ENCODE results near the gene TMEM167A. TPM values are rescaled to one million over a fixed set of nuclear protein-coding genes. Genes with fewer than 3 reads are reported as not detected.

TMEM167A gene
- total RNA-seq, 1 donor from 2014 or later = 92.8 TPM

DNA sequence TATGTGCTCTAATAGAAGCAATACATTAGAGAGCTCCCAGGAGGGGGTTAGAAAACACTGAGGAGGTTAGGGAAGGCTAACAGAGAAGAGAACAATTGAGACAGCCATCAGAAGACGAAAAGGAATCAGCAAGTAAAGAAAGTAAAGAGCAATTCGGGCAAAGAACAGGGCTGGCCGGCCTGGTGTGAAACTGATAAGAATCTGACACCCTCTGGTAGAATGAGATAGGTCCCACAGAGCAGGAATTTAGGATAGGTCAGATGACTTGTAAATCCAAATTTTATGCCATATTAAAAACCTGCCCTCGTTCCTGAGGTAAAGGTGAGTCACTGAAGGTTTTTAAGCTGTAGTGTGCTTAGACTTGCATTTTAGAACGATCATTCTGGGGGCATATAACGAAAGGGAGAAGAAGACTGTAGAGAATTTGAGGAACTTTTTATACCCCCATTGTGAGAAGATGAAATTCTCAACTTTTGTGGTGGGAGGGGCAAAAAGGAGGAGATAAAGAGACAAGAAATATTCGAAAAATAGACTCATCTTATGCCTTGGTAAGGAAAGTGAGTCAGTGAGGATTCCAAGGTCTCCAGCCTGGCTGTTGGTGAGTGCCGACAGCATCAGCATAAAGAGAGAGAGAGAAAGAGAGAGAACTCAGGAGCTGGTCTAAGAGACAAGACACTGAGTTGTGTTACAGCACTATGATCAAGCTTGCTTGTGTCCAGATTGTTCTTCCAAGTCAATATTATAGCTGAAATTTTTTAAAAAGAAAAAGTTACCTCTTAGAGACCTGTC, 51.3 kb downstream of the TMEM167A start:
- Histone ChIP-seq H3K36me3 (no peaks in the 10 kb centered on the region), H3K27ac (no peak overlapping the region), H3K4me3 (no peak overlapping the region), H3K27me3 (no peaks in the 10 kb centered on the region), H3K4me1 (no peaks in the 10 kb centered on the region), H3K9me3 (no peaks in the 10 kb centered on the region)
- DNase-seq (no peak), ATAC-seq (no peak)
- intact Hi-C loops (cut with DNase I) = no loop called here
- TF ChIP-seq, protein P1, sequence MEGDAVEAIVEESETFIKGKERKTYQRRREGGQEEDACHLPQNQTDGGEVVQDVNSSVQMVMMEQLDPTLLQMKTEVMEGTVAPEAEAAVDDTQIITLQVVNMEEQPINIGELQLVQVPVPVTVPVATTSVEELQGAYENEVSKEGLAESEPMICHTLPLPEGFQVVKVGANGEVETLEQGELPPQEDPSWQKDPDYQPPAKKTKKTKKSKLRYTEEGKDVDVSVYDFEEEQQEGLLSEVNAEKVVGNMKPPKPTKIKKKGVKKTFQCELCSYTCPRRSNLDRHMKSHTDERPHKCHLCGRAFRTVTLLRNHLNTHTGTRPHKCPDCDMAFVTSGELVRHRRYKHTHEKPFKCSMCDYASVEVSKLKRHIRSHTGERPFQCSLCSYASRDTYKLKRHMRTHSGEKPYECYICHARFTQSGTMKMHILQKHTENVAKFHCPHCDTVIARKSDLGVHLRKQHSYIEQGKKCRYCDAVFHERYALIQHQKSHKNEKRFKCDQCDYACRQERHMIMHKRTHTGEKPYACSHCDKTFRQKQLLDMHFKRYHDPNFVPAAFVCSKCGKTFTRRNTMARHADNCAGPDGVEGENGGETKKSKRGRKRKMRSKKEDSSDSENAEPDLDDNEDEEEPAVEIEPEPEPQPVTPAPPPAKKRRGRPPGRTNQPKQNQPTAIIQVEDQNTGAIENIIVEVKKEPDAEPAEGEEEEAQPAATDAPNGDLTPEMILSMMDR (IDR thresholded peaks at IDR 0.05) = no peak

DNA sequence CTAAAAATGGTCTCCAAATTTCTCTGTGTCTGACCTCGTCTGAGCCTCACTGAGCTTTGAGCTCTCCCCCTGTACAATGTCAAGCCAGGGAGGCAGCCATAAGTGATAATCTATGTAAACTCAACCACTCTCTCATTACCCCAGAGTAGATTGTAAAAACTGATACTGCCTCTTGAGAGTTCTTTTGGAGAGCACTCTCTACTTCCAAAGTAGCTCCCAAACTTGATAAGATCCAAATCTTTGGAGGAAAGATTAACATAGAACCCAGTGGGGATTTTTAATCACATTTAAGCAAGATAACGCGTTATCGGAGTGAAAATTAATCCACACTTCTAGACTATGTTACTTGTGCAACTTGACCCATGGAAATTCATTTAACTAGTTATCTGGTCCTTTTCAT, 54.9 kb downstream of the TMEM167A start:
- no peak for ATAC-seq
- no peak for DNase-seq
- Histone ChIP-seq H3K27ac (no peak overlapping the region), H3K4me1 (no peaks in the 10 kb centered on the region), H3K27me3 (no peaks in the 10 kb centered on the region), H3K36me3 (no peaks in the 10 kb centered on the region), H3K4me3 (no peak overlapping the region), H3K9me3 (no peaks in the 10 kb centered on the region)
- TF ChIP-seq, protein P1 (IDR thresholded peaks at IDR 0.05) = no peak
- intact Hi-C loops (cut with DNase I) = no loop called here

DNA sequence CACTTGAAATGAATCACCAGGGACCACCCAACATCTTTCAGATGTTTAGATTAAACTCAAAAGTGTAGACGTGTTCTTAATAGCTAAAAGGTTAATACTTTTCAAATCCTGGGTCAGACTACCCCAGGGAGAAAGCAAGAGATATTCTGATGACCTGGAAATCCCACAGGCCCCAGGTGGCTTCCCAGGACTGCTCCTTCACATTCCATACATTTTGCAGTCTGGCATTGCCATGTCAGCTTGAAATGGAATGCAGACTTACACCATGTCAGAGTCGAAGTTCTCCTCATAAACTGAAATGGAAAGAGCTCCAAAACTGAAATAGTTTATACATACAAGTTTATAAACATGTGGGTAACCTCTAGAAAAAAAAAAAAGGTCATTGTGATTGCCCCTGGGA, 61.5 kb downstream of the TMEM167A start:
- intact Hi-C loops (cut with DNase I) = no loop called here
- DNase-seq (no peak), ATAC-seq (no peak)
- H3K27ac ChIP-seq = no peak overlapping the region
- no peaks in the 10 kb centered on the region for H3K27me3 ChIP-seq
- no peaks in the 10 kb centered on the region for H3K9me3 ChIP-seq
- no peaks in the 10 kb centered on the region for H3K36me3 ChIP-seq
- H3K4me3 ChIP-seq = no peak overlapping the region
- TF ChIP-seq, protein P1 (IDR thresholded peaks at IDR 0.05) = no peak
- H3K4me1 ChIP-seq = no peaks in the 10 kb centered on the region

DNA sequence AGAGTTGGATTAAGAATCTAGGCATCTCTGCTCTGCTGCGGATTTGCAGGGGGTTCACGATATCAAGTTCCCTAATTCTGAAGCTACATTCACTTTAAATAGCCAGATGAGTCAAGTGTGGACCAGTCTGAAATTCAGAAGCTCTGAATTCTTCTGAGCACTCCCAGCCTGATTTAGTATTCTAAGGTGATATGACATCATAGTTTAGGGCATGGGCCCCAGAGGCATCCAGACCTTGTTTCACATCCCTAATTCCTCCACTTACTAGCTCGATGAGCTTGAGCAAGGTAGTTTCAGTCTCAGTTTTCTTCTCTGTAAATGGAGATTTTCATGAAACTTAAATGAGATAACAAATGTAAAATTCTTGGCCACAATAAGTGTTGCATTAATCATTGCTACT, 65.2 kb downstream of the TMEM167A start:
- ATAC-seq = peak; percentile 53
- no peak overlapping the region for H3K4me3 ChIP-seq
- H3K27ac ChIP-seq = no peak overlapping the region
- TF ChIP-seq, protein P1 (IDR thresholded peaks at IDR 0.05) = no peak
- DNase-seq = no peak
- H3K9me3 ChIP-seq = no peaks in the 10 kb centered on the region
- H3K27me3 ChIP-seq = no peaks in the 10 kb centered on the region
- intact Hi-C loops (cut with DNase I) = no loop called here
- no peaks in the 10 kb centered on the region for H3K4me1 ChIP-seq
- no peaks in the 10 kb centered on the region for H3K36me3 ChIP-seq

DNA sequence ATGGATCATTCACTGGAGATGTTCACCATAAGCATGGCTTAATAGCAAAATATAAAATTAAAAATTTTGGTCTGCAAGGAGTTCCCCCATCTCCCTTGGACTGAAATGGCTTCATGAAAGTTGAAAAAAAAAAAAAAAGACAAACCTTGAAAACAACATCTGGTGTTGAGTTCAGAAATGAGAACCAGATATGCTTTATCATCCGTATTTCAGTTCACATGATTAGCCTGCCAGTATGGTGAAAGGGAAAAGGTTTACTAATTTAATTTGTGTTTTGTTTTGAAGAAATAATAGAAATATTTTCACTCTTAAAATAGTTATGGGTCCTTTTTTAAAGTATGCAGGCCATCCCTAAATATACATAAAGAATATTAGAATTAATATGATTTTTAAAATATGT, 67.8 kb downstream of the TMEM167A start:
- no peak overlapping the region for H3K27ac ChIP-seq
- H3K4me1 ChIP-seq = no peaks in the 10 kb centered on the region
- no peak overlapping the region for H3K4me3 ChIP-seq
- intact Hi-C loops (cut with DNase I) = no loop called here
- no peak for DNase-seq
- H3K36me3 ChIP-seq = no peaks in the 10 kb centered on the region
- TF ChIP-seq, protein P1 (IDR thresholded peaks at IDR 0.05) = no peak
- no peaks in the 10 kb centered on the region for H3K27me3 ChIP-seq
- no peaks in the 10 kb centered on the region for H3K9me3 ChIP-seq
- ATAC-seq = no peak

All from upper lobe of right lung (tissue), 1 donor.